NCI-H2029 treated with DMSO at 0.1 percent for 48 hours (cell line): ENCODE measurements around the gene KLF15.
A peak's percentile ranks its signal among the peaks of the same experiment; 100 is the strongest.

Experiments
- DNase-seq: peaks from one replicate; lab custom pipeline; 2025; lab: John Stamatoyannopoulos, UW

Gene KLF15

DNA sequence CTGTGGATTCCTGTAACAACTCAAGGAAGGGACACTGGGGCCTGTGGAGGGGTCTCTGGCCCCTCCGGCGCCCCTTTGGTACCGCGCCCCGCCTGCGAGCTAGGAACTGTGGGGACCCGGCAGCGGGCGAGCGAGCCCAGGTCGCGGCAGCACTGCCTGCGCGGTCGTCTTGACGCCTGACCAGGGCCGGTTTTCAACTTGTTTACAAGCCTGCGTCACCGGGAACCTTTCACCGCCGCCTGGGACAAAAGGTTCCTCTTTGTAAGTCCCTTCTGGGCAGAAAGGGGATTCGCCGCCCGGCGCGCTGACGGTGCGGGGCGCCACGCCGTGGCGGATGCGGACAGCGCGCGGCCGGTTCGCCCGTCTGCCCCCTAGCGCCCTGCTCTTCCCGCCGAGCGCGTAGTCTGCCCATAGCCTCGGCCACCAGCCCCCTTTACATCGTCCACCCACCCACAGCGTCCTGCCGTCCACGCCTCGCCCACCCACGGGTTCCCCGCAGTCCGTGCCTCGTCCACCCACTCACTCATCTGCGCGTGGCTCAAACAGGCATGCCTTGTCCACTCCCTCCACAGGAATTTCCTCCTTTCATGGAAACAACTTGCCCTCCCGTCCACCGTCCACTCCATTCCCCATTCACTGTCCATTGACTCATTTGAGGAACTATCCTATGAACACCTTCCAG, 32.0 kb upstream of the KLF15 start:
- peak; percentile 17 for DNase-seq

DNA sequence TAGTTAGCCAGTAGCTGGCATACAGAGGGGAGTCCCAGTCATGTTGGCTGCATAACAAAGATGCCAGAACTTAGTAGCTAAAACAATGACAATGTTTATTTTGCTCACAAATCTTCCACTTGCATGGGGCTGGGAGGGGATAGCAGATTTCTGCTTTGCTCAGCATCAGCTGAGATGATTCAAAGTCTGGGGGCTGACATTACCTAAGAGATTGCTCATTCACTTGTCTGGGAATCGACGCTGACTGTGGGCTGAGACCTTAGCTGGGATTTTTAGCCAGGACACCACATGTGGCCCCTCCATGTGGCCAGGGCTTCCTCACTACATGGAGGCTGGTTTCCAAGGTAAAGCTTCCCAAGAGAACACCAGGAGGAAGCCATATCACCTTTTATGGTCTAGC, 24.8 kb upstream of the KLF15 start:
- DNase-seq = no peak

DNA sequence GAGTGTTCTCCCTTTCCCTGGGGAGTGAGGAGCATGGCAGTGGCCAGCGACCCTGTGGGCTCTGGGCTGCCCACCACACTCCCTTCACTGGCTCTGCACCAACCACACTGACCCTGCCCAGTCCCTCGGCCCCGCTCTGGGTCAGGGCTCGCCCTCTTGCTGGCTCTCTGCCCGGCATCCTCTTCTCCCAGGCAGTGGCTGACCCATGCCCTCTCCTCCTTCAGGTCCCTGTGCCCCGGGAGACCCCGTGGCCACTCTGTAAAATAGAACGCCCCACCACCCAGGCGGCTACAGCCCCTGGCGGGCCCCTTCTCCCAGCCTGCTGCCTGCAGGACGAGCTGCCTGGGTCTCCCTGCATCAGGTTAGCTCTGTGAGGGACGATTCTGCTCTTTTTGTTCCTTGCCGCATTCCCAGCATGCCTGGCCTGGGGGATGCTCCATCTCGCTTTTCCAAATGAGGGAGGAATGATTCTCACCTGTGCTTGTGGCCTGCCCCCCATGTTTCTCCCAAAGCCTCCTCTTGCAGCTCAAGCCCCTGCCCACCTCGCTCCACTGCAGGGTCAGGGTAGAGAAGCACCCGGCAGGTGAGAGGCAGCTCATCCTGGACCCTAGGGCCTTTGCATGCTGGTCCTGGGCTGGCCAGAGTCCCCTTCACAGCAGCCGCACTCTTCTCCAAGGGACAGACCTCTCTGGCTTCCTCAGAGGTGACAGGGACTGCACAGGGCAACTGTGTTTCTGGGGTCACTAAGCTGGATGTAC, 23.0 kb upstream of the KLF15 start:
- no peak for DNase-seq

DNA sequence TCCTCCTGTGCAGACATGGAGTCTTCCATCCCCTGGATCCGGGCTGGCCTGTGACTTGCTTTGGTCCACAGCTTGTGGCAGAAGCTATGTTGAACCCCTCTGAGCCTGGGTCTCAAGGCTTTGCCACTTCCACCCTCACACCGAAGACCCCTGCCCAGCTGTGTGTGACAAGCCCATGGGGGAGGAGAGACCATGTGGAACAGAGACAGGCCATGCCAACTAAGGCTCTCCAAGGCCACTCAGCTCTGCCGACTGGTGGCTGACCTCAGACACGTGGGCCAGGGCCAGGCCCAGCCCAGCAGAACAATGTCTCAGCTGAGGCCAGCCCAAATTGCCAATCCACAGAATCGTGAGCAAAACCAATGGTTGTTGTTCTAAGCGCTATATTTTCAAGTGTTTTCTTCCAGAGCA, 21.1 kb upstream of the KLF15 start:
- DNase-seq = no peak

DNA sequence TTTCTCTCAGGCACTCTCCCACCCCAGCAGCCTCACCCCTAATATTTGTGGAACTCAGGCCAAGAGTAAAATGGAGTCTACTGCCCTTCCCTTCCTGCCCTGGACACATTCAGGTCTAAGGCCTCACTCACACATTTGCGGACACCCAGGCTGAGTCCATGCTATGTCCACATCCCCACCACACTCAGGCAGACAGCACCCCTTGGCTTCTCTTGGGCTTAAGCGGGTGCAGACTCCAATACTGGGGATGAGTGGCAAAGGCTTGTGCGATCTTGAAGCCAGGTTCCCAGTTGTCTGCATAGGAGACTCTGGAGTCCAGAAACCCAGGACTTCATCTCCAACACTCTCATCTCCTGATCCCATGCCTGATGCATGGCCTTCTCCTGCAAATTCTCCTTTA, 20.0 kb upstream of the KLF15 start:
- DNase-seq = no peak

DNA sequence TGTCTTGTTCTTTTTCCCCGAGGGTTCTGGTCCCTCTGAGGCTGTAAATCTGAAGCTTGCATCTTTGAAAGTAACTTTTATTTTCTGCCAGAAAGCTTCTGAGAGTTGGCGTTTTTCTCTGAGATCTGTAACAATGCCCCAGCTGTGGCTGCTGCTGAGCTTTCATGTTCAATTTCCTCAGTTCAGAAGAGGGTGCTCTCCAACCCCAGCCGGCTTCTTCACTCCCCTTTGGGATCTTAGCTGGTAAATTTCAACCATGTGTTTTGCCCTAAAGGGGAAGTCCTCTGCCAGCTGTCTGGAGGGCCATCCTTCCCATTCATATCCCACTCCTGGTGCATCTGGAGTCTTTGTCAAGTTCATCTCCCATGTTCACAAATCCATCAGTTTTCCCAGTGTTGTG, 19.2 kb upstream of the KLF15 start:
- no peak for DNase-seq

DNA sequence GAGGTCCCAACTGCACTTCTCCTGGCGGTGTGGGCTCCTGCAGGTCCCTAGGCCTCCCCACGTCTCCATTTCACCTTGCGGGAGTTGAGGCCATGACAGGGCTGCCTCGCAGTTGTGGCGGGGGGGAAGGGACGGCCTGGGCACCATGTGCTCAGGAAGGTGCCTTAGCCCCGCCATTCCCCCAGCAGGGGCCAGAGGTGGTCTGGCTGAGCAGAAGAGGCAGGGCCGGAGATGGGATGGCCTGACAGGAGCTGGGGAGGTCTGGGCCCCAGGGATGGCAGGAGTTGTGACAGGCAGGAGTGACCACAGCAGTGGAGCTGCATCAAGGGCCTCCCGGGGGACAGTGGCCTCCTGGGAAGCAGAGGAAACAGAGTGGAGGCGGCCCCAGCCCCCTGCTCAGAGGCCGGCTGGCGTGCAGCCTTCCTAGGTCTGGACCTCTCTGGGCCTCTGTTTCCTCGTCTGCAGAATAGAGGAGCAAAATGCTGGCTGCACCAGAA, 18.7 kb upstream of the KLF15 start:
- no peak for DNase-seq

DNA sequence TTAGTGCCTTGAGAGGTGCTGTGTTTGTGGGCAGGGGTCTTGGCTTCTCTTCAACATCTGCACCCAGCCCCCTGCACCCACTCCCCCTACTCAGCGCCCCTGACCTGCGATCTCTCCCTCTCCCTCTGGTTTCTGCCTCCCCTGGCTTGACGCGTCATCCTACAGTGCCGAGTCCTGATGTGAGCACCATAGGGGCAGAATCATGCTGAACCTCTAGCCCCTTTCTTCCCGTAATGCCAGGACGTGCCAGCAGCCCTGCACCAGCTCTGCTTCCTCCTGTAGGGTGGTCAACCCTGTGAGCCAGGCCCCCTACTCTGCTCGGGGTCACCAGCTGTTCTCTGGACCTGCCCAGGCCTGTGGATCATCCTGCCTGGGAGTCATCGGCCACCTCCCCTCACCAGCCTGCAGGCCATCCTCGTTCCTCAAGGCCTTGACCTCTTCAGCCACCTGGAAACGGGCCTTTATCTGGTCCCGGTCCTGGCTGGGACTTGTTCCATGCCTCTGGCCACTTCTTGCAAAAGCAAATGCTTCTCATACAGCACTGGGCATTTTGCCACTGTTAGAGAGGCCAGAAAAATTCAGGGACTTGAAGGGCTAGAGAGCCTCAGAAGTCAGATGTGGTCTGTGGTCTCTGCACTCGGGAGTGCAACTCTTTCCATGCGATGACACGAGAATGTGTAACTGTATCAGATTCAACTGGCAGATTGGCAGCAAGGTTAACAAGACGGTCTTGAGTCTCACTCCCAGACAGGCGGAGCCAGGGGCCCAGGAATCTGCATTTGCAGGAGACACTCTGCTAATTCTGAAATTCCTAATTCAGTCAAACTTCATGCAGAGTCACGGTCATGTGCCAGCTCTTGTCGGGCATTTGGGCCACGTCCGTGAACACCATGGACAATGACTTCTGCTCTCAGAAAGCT, 16.7 kb upstream of the KLF15 start:
- DNase-seq = no peak

DNA sequence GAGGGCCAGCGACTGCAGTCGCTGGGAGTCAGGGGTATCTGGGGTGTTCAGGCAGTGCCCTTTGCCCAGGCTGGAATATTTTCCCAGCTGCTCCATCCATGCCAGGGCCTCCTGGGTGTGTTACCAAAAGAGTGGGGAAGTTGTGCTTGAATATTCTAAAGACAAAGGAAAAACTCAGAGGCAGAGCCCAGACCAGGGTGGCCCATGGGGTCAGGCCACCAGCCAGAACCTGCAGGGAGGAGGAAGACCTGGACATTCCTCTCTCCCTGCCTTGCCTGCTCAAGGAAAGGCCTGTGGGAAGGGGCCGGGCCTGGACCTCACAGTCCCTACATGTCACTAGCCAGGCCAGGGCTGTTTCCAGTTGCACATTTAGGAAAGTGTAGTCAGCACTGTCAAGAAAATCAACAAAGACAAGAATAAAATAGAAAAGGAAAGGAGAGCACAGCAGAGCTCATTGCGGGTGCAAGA, 16.0 kb upstream of the KLF15 start:
- no peak for DNase-seq

DNA sequence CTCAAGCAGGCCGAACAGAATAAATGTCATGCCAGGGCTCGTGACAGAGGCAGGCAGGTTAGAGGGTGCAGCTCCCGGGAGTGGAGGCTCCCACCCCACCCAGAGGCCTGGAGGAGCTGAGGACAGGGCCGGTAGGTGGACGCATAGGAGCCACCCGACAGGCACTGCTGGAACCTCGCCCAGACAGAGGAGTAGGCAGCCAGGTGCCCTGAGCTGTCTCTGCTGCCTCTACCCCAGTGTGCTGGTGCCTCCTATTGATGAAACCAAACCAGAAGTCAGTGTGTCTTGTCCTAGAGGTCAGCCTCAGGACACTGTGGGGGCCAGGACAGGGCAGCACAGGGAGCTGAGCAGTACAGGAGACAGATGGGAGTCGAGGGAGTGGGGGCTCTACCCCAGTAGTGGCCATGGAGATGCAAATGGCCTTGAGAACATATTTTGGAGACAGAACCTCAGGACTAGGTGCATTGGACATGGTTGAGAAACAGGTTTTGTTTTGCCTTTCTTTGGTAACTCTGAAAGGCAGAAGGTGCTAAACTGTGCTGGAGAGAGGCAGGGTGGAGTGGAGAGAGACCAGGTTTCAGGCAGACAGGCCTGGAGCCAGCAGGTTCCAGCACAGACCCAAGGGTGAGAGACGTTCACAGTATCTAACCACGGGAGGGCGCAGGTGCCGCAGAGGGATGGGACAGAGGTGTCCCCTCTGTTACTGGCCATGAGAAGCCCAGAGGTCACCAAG, 15.4 kb upstream of the KLF15 start:
- no peak for DNase-seq

DNA sequence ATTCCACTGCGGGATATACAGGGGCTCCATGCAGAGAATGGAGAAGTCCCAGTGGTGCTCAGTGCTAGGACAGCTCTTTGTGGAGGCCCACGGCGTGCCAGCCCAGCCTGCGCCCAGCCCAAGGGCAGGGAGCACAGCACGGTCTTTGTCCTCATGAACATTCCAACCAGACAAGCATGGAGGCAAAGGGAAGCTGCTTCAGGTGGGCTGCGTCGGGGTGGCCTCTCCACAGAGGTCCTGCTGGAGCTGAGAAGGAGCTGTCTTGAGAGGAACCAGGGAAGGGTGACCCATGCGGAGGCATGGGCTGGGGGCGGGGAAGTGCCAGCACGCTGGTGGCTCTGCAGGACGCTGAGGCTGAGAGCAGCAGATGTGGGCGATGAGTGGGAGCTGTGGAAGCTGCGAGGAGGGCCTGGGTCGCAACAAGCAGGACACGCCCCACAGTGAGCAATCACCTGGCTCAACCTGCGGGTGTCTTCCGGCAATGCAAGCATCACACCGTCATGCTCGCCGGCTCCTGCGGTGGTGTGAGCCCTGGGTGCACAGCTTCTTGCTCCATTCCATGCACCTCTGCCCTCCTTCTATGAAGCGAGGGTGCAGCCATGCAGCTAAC, 14.0 kb upstream of the KLF15 start:
- no peak for DNase-seq

DNA sequence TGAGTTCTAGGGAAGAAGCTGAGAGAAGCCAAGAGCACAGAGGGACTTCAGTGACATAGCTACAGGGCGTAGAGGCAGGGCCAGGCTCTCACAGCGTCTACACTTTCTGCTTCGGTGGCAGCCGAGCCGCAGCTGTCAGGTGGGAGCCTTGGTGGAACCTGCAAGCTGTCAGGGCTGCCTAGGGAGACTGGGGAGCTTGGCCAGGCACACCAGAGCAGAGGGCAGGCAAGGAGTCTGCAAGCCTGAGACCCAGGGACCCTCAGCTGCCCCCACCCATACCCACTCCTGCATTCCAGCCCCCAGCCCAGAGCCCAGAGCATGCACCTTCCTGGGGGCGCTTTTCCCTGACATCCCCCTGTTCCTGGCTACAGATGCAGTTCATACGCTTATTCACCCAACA, 13.4 kb upstream of the KLF15 start:
- no peak for DNase-seq

DNA sequence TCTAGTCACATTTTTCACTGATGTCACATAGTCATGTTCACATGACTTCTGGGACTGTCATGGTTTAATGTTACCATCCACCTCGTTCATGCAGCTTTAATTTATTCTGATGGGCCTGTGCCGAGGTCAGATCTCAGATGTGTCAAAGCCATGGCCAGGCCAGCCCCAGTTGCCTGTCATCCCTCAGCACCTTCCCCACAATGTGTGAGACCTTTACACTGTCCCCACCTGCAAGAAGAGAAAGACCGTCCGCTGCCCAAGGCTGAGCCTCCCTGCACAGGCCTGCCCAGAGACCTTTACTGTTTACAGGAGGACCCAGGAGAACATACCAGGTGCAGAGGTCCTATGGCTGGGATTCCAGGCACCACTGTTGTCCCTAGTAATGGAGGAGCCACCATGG, 12.8 kb upstream of the KLF15 start:
- no peak for DNase-seq

DNA sequence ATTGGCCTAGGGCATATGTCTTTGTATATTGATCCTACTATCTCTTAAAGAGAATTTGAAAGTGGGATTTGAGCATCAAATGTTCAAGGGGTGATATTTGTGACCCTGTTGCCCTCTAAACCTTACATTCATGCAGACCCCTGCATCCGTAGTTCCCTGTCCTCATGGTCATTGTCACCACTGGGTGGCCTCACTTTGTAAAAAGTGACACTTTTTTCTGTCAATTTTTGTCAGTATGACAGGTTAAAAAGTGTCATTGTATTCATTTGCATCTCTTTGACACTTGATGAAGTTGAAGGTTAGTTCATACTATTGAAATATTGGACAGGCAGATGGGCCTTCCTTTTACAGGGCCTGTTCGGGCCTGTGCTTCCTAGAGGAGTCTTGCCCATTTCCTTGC, 12.3 kb upstream of the KLF15 start:
- no peak for DNase-seq

DNA sequence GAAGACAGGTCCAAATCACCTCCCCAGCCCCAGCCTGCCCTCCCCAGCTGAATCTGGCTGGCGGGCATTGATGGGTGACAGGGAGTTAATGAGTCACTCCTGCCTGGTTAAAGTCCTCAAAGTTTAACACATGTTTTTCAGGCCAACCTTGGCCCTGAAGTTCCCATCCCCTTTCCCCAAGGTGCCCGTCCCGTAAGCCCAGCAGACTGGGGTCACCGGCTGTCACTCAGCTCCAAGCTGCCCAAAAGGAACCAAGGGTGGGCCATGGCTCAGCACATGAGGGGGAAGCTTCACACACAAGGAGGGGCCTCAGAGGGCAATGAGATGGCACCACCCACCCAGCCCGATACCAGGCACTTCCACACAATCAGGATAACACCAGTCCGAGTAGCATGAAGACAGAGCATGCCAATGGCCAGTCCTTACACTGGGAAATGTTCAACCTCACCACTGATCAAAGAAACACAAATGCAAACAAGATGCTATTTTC, 10.2 kb upstream of the KLF15 start:
- DNase-seq = no peak

DNA sequence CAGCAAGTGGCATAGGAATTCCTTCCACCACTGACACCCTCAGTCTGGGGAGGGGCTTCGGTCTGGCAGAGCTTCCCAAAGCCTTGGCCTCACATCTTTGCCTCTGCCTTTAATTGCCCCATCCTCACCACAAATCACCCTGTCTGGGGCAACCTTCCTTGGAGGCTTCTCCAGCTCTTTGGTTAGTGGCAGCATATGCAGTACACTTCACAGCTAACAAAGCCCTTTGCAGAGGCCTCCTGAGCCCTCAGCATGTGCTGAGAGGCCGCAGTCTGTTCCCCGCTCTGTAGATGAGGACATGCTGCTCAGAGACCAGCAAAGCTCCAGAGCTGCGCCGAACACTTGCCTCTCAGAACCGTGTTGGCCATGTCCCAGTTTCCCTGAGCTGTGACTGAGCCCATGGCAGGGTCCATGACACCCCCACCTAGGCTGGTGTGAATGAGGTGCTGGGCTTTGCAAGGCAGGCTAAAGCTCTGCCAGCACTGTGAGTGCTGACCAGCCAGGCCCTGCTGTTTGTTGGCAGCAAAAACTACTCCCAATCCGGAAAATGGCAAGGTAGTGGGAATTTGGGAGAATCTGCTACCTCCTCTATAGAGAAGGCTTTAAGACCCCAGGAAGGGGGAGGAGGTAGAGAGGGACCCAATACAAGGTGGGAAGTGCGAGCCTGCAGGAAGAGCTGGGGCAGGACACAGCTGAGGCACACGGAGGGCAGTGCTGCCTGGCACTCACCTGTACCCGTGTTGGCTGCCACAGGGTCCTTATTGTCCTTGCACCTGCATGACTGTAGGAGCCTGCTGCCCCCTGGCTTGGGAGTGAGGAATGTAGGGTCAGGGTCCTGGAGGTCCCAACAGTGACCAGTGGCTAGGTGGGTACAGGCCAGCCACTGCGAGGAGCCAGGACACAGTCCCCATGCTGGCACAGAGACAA, 8.4 kb upstream of the KLF15 start:
- DNase-seq = no peak

DNA sequence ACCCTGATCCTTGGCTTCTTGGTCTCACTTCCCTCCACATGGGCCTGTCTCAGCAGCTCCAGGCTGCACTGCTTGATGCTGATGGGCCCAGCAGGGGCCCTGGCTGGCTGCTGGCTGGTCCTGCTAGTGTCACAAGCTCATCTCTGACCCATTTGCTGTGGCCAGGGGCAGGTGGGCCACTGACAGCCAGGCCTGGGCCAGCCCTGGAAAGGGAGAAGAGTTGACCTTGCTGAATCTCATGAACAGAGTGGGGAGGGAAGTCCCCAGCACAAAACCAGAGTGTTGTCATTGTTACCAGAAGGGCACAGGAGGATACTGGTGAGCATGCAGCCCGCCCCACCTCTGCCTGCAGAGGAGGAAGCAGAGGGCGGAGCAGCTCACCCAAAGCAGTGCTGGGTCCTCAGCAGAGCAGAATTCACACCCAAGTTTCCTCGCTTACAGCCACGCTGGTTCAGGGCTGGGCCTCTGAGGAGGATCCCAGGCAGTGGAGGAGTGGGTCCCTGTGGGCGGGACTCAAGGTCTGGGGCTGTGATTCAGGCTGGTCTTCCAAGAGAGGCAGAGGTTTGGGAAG, 7.6 kb upstream of the KLF15 start:
- no peak for DNase-seq

DNA sequence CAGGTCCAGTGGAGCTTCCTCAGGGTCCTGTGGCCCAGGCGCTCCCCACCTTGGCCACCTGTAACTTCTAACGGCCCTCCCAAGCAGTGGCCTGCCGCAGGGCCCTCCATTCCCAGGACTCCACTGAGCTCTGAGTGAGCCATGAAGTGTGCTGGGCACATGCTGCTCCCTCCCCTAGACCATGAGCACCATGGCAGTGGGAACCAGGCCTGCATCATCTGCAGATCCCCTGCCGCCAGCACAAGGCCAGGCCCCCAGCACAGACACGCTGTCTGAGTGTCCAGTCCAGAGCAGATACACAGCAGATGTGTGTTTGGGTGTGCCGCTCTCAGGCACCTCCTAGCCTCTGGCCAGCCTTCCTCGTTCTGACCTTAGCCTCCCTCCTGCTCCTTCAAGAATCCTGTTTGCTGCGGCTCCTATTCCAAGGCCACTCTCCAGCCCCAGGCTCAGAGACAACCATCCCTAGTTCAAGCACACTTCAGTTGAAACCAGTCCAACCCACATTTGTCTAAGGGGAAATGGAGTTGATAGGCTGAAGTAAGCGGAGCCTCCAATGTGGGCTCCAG, 7.0 kb upstream of the KLF15 start:
- no peak for DNase-seq

DNA sequence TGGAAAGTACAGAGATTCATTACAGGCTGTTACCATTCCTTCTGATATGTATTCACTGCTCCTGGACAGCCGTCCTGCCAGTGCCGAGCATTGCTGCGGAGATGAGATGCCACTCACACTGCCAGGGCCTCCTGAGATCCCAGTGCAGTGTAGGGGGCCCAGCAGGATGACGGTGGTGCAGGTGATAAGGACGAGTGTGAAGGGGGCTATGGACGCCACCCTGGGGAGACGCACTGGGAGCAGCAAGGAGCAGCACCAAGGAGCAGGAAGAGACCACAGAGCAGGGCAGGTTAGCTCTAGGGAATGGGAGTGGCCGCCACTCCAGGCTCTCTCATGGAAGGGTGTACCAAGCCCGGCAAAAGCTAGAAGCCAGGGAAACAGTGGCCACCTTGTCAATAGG, 4.0 kb upstream of the KLF15 start:
- no peak for DNase-seq

DNA sequence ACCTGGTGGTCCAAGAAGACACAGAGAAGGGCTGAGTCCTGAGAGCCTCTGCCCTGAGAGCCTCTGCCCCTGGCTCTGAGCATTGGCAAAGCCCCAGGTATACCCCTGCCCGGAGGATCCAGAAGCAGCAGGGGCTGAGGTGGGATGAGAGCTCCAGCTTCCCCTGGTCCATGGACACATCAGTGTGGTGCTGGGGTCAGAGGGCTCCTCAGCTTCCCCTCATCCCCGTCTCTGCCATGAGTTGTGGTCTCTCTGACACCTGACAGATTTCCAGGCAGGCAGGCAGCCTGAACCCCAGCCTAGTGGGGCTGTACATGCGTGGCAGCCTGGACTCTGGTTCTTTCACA, 3.5 kb upstream of the KLF15 start:
- DNase-seq = no peak
